Vagina (tissue), 2 donors: ENCODE results near the gene JMJD4. TPM values are rescaled to one million over a fixed set of nuclear protein-coding genes. Genes with fewer than 3 reads are reported as not detected.

Experiments
- DNase-seq, 2 donors: peaks; one replicate each; pipeline ENCODE4 v3.0.0-alpha.2; 2017; ENCODE audit errors: extremely low spot score in 2 of 2
- H3K27ac ChIP-seq: fragments of 200-600 bp; sonication (generic); one replicate; pipeline ENCODE4 v1.5.1; 2019
- H3K27me3 ChIP-seq: fragments of 200-600 bp; sonication (generic); one replicate; pipeline ENCODE4 v1.5.1; 2019
- H3K36me3 ChIP-seq, 2 donors: fragments of 200-600 bp; sonication (generic); one replicate each; pipeline ENCODE4 v1.5.1; 2017 to 2019
- H3K4me1 ChIP-seq: fragments of 200-600 bp; sonication (generic); one replicate; pipeline ENCODE4 v1.5.1; 2019
- H3K4me3 ChIP-seq, 2 donors: fragments of 200-600 bp; sonication (generic); 1 replicate in 1 of 2; 2 replicates in 1 of 2; pipeline ENCODE4 v1.5.1; 2016 to 2019
- H3K9me3 ChIP-seq: fragments of 200-600 bp; sonication (generic); one replicate; pipeline ENCODE4 v1.5.1; 2019
- POLR2A ChIP-seq, 2 donors: fragments of 450-650 bp; IDR thresholded peaks; one replicate each; pipeline ENCODE4 v1.6.1; 2017; ENCODE audit warnings: antibody characterized with exemption in 2 of 2, mild to moderate bottlenecking in 2 of 2, moderate library complexity in 2 of 2
- POLR2AphosphoS5 ChIP-seq, 2 donors: sonication (generic); formaldehyde crosslinking; IDR thresholded peaks; one replicate each; pipeline ENCODE4 v1.9.0; 2017; ENCODE audit warnings: antibody characterized with exemption in 2 of 2, mild to moderate bottlenecking in 2 of 2, low read depth in 1 of 2; ENCODE audit not compliant: insufficient read depth in 1 of 2
- intact Hi-C: fragments of 100-400 bp; cut with DNase I; formaldehyde crosslinking; loops from one replicate; pipeline ENCODE4 v1.15.1; 2023
- total RNA-seq: library from RNA; depleted of rRNA; stranded (reverse); fragments of >200 nt; gene quantifications from one replicate; pipeline ENCODE4 v1.2.3, GENCODE V29; 2016
- TF ChIP-seq, protein P1 (sequence below), 3 experiments: fragments of 450-650 bp in 2 of 3; fragments of 200-600 bp in 1 of 3; sonication (generic) in 1 of 3; IDR thresholded peaks; one replicate each; pipeline ENCODE4 v1.5.1; 2017 to 2019; ENCODE audit warnings: antibody characterized with exemption in 3 of 3, mild to moderate bottlenecking in 2 of 3, moderate library complexity in 2 of 3

Gene JMJD4
- total RNA-seq, 1 donor from 2014 or later: 18.2 TPM

DNA sequence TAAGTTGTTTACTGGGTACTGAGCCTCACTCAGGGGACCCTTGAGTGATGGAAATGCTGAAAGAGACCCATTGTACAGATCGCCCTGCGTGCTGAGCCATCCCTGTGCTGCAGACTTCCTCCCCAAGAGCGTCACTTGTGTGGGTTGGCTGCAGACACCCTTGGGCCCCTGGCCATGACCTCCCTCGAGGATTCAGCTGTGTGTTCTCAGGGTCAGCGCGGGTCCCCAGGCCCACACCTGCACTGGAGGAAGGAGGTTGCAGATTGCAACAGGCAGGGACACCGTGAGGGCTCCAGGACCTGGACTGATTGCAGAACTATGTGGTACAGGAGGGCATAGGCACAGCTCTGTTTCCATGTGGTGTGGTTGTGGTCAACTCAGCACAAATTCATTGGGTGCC is 4.5 kb upstream of the JMJD4 start:
- intact Hi-C loops: loop anchor here (10.0 kb wide), 1 partner anchor 345 kb away; the partner anchor contains the start of gene ARF1
- H3K4me3 ChIP-seq: no peak overlapping the region
- H3K27ac ChIP-seq: no peak overlapping the region
- TF ChIP-seq POLR2AphosphoS5 (IDR thresholded peaks at IDR 0.05; ENCODE audit: insufficient read depth in 1 of 2, low read depth in 1 of 2) (no peak), POLR2A (IDR thresholded peaks at IDR 0.05) (no peak)
- TF ChIP-seq, protein P1, sequence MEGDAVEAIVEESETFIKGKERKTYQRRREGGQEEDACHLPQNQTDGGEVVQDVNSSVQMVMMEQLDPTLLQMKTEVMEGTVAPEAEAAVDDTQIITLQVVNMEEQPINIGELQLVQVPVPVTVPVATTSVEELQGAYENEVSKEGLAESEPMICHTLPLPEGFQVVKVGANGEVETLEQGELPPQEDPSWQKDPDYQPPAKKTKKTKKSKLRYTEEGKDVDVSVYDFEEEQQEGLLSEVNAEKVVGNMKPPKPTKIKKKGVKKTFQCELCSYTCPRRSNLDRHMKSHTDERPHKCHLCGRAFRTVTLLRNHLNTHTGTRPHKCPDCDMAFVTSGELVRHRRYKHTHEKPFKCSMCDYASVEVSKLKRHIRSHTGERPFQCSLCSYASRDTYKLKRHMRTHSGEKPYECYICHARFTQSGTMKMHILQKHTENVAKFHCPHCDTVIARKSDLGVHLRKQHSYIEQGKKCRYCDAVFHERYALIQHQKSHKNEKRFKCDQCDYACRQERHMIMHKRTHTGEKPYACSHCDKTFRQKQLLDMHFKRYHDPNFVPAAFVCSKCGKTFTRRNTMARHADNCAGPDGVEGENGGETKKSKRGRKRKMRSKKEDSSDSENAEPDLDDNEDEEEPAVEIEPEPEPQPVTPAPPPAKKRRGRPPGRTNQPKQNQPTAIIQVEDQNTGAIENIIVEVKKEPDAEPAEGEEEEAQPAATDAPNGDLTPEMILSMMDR (IDR thresholded peaks at IDR 0.05): no peak
- H3K9me3 ChIP-seq: no peaks in the 10 kb centered on the region
- no peaks in the 10 kb centered on the region for H3K36me3 ChIP-seq
- no peaks in the 10 kb centered on the region for H3K27me3 ChIP-seq
- H3K4me1 ChIP-seq: peaks cover 16% of the 10 kb centered on the region
- DNase-seq: no peak

- intact Hi-C loops: loop anchor here (10.0 kb wide), 1 partner anchor 346 kb away; the partner anchor contains the start of gene ARF1
- H3K27me3 ChIP-seq: no peaks in the 10 kb centered on the region
- no peaks in the 10 kb centered on the region for H3K36me3 ChIP-seq
- H3K27ac ChIP-seq: no peak overlapping the region
- peaks cover 22% of the 10 kb centered on the region for H3K4me1 ChIP-seq
- TF ChIP-seq, protein P1 (IDR thresholded peaks at IDR 0.05): no peak
- no peak for TF ChIP-seq POLR2A (IDR thresholded peaks at IDR 0.05)
- TF ChIP-seq POLR2AphosphoS5 (IDR thresholded peaks at IDR 0.05; ENCODE audit: insufficient read depth in 1 of 2, low read depth in 1 of 2): no peak
- DNase-seq: no peak
- H3K4me3 ChIP-seq: no peak overlapping the region
- H3K9me3 ChIP-seq: no peaks in the 10 kb centered on the region
These were observed 3.7 kb upstream of the JMJD4 start for GRCh38 chr1:227738820-227739219.

GRCh38 chr1:227736814-227737432 is 1.8 kb upstream of the JMJD4 start:
- H3K4me1 ChIP-seq: peaks cover 31% of the 10 kb centered on the region
- peaks cover 0 to 4% of the 10 kb centered on the region in 2 donors for H3K36me3 ChIP-seq
- TF ChIP-seq, protein P1 (IDR thresholded peaks at IDR 0.05): no peak
- TF ChIP-seq POLR2A (IDR thresholded peaks at IDR 0.05): no peak
- TF ChIP-seq POLR2AphosphoS5 (IDR thresholded peaks at IDR 0.05; ENCODE audit: insufficient read depth in 1 of 2, low read depth in 1 of 2): no peak
- DNase-seq: no peak
- H3K27me3 ChIP-seq: no peaks in the 10 kb centered on the region
- no peak overlapping the region for H3K4me3 ChIP-seq
- H3K27ac ChIP-seq: no peak overlapping the region
- no peaks in the 10 kb centered on the region for H3K9me3 ChIP-seq
- intact Hi-C loops: loop anchor here (10.0 kb wide), 1 partner anchor 348 kb away; the partner anchor contains the start of gene ARF1

- TF ChIP-seq POLR2AphosphoS5 (IDR thresholded peaks at IDR 0.05; ENCODE audit: insufficient read depth in 1 of 2, low read depth in 1 of 2) (no peak), POLR2A (IDR thresholded peaks at IDR 0.05) (no peak)
- TF ChIP-seq, protein P1 (IDR thresholded peaks at IDR 0.05): no peak
- Histone ChIP-seq H3K27ac (peak overlapping the region; percentile 92), H3K9me3 (no peaks in the 10 kb centered on the region), H3K4me1 (peaks cover 34% of the 10 kb centered on the region), H3K27me3 (no peaks in the 10 kb centered on the region), H3K36me3 (peaks cover 0 to 7% of the 10 kb centered on the region in 2 donors), H3K4me3 (peak overlapping the region; percentile 91 to 92)
- intact Hi-C loops: loop anchor here (10.0 kb wide), 1 partner anchor 349 kb away; the partner anchor contains the start of gene ARF1
- no peak for DNase-seq
These were observed 610 bp upstream of the JMJD4 start for GRCh38 chr1:227735539-227736285.
